WTC11 (cell line): ENCODE data around the gene GRIN3B. TPM values are rescaled to one million over a fixed set of nuclear protein-coding genes. Genes with fewer than 3 reads are reported as not detected.

Source experiments
- ATAC-seq: fragments of 200-7000 bp; cut with Tn5 transposase; 2 replicates; pipeline ENCODE4 v1.10.0; 2021; ENCODE audit warnings: mild to moderate bottlenecking, moderate library complexity
- CTCF ChIA-PET: fragments of 300-600 bp; sonication (Branson Sonifier 250); formaldehyde crosslinking; loops from one replicate; lab custom pipeline; 2021; ENCODE audit warnings: antibody characterized with exemption; lab: Charles Lee
- POLR2A ChIA-PET: fragments of 350-600 bp; sonication (Branson Sonifier 250); formaldehyde crosslinking; loops from one replicate; lab custom pipeline; 2021; ENCODE audit warnings: antibody characterized with exemption; lab: Charles Lee
- DNase-seq: peaks from one replicate; pipeline ENCODE4 v3.0.0; 2021; ENCODE audit warnings: low spot score
- H3K27ac Mint-ChIP-seq: 2 replicates; pipeline ENCODE4 v1.8.0; 2021; ENCODE audit warnings: mixed read lengths
- H3K27me3 Mint-ChIP-seq: 2 replicates; pipeline ENCODE4 v1.8.0; 2021; ENCODE audit warnings: low read depth, mild to moderate bottlenecking, moderate library complexity, mixed read lengths
- H3K36me3 Mint-ChIP-seq: 2 replicates; pipeline ENCODE4 v1.8.0; 2021; ENCODE audit warnings: mixed read lengths
- H3K4me1 Mint-ChIP-seq: 2 replicates; pipeline ENCODE4 v1.8.0; 2022; ENCODE audit warnings: mixed read lengths
- H3K4me3 Mint-ChIP-seq: 2 replicates; pipeline ENCODE4 v1.8.0; 2021; ENCODE audit warnings: mild to moderate bottlenecking, moderate library complexity, mixed read lengths
- H3K9me3 Mint-ChIP-seq: 2 replicates; pipeline ENCODE4 v1.8.0; 2021; ENCODE audit warnings: mixed read lengths
- CREM ChIP-seq: sonication (generic); formaldehyde crosslinking; IDR thresholded peaks from 2 replicates; pipeline ENCODE4 v1.8.1; 2022; ENCODE audit warnings: mild to moderate bottlenecking, missing genetic modification reagents, moderate library complexity
- EMX1 ChIP-seq: fragments of 250-450 bp; sonication (Bioruptor Pico); IDR thresholded peaks from 2 replicates; pipeline ENCODE4 v1.8.0; 2021; ENCODE audit warnings: mild to moderate bottlenecking
- HMGA2 ChIP-seq: fragments of 250-450 bp; sonication (Bioruptor Pico); IDR thresholded peaks from 2 replicates; pipeline ENCODE4 v1.4.0; 2021; ENCODE audit warnings: mild to moderate bottlenecking, moderate library complexity
- MYBL2 ChIP-seq: sonication (generic); formaldehyde crosslinking; IDR thresholded peaks from 2 replicates; pipeline ENCODE4 v1.8.1; 2023; ENCODE audit warnings: mild to moderate bottlenecking, moderate library complexity, missing genetic modification reagents
- NR2C2 ChIP-seq: sonication (generic); formaldehyde crosslinking; IDR thresholded peaks from 2 replicates; pipeline ENCODE4 v1.8.0; 2022; ENCODE audit warnings: mild to moderate bottlenecking, missing genetic modification reagents
- OVOL2 ChIP-seq: fragments of 250-450 bp; sonication (Bioruptor Pico); IDR thresholded peaks from 2 replicates; pipeline ENCODE4 v1.9.0; 2021; ENCODE audit warnings: mild to moderate bottlenecking, borderline replicate concordance
- TEAD1 ChIP-seq: sonication (generic); formaldehyde crosslinking; IDR thresholded peaks from 2 replicates; pipeline ENCODE4 v1.8.0; 2022; ENCODE audit warnings: mild to moderate bottlenecking, missing genetic modification reagents
- TP53 ChIP-seq: sonication (generic); formaldehyde crosslinking; IDR thresholded peaks from 2 replicates; pipeline ENCODE4 v1.8.1; 2023; ENCODE audit warnings: mild to moderate bottlenecking, missing genetic modification reagents
- ZBTB21 ChIP-seq: sonication (generic); formaldehyde crosslinking; IDR thresholded peaks from 2 replicates; pipeline ENCODE4 v1.8.1; 2023; ENCODE audit warnings: mild to moderate bottlenecking, missing genetic modification reagents, borderline replicate concordance
- ZNF138 ChIP-seq: sonication (generic); formaldehyde crosslinking; conservative IDR thresholded peaks from 2 replicates; pipeline ENCODE4 v1.8.1; 2022; ENCODE audit warnings: mild to moderate bottlenecking, moderate library complexity, missing genetic modification reagents
- total RNA-seq: library from RNA; stranded (reverse); gene quantifications from 3 replicates; pipeline ENCODE4 v1.2.3, GENCODE V29; 2021
- TF ChIP-seq, protein P1 (sequence below): sonication (generic); formaldehyde crosslinking; IDR thresholded peaks from 2 replicates; pipeline ENCODE4 v1.8.0; 2023; ENCODE audit warnings: missing genetic modification reagents, mild to moderate bottlenecking, borderline replicate concordance
- TF ChIP-seq, protein P2 (sequence below): sonication (generic); formaldehyde crosslinking; IDR thresholded peaks from 2 replicates; pipeline ENCODE4 v1.8.0; 2023; ENCODE audit warnings: mild to moderate bottlenecking, missing genetic modification reagents
- TF ChIP-seq, protein P3 (sequence below): sonication (generic); formaldehyde crosslinking; conservative IDR thresholded peaks from 2 replicates; pipeline ENCODE4 v1.8.1; 2022; ENCODE audit warnings: mild to moderate bottlenecking, missing genetic modification reagents
- TF ChIP-seq, protein P4 (sequence below): sonication (generic); formaldehyde crosslinking; IDR thresholded peaks from 2 replicates; pipeline ENCODE4 v1.8.1; 2023; ENCODE audit warnings: mild to moderate bottlenecking, missing genetic modification reagents, borderline replicate concordance
- TF ChIP-seq, protein P5 (sequence below): fragments of 250-450 bp; sonication (Bioruptor Pico); IDR thresholded peaks from 2 replicates; pipeline ENCODE4 v1.9.0; 2021; ENCODE audit warnings: moderate library complexity, mild to moderate bottlenecking, inconsistent platforms, borderline replicate concordance

The GRIN3B gene
- total RNA-seq, 1 experiment from 2014 or later, result 1.9 TPM

DNA sequence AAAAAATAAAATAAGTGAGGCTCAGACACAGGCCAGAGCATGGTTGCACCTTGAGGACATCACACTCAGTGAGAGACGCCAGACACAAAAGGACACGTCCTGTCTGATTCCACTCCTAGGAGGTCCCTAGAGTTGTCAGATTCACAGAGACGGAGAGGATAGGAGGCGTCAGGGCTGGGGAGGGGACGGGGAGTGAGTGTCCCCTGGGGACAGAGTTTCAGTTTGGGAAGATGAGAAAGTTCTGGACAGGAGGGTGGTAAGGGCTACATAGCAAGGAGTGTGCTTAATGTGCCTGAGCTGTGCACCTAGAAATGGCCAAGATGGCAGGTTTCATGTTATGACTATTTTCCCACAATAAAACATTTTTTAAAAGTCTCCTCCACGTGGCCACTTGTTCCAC lies 2.2 kb upstream of the GRIN3B start (continued):
- TF ChIP-seq, protein P1, sequence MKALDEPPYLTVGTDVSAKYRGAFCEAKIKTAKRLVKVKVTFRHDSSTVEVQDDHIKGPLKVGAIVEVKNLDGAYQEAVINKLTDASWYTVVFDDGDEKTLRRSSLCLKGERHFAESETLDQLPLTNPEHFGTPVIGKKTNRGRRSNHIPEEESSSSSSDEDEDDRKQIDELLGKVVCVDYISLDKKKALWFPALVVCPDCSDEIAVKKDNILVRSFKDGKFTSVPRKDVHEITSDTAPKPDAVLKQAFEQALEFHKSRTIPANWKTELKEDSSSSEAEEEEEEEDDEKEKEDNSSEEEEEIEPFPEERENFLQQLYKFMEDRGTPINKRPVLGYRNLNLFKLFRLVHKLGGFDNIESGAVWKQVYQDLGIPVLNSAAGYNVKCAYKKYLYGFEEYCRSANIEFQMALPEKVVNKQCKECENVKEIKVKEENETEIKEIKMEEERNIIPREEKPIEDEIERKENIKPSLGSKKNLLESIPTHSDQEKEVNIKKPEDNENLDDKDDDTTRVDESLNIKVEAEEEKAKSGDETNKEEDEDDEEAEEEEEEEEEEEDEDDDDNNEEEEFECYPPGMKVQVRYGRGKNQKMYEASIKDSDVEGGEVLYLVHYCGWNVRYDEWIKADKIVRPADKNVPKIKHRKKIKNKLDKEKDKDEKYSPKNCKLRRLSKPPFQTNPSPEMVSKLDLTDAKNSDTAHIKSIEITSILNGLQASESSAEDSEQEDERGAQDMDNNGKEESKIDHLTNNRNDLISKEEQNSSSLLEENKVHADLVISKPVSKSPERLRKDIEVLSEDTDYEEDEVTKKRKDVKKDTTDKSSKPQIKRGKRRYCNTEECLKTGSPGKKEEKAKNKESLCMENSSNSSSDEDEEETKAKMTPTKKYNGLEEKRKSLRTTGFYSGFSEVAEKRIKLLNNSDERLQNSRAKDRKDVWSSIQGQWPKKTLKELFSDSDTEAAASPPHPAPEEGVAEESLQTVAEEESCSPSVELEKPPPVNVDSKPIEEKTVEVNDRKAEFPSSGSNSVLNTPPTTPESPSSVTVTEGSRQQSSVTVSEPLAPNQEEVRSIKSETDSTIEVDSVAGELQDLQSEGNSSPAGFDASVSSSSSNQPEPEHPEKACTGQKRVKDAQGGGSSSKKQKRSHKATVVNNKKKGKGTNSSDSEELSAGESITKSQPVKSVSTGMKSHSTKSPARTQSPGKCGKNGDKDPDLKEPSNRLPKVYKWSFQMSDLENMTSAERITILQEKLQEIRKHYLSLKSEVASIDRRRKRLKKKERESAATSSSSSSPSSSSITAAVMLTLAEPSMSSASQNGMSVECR (CRISPR knock-in tag), result no peak
- TF ChIP-seq HMGA2 (CRISPR knock-in tag), result no peak
- no peak for TF ChIP-seq OVOL2 (CRISPR knock-in tag)
- no peak for TF ChIP-seq EMX1 (CRISPR knock-in tag)
- TF ChIP-seq, all 79 proteins: peak for 0

DNA sequence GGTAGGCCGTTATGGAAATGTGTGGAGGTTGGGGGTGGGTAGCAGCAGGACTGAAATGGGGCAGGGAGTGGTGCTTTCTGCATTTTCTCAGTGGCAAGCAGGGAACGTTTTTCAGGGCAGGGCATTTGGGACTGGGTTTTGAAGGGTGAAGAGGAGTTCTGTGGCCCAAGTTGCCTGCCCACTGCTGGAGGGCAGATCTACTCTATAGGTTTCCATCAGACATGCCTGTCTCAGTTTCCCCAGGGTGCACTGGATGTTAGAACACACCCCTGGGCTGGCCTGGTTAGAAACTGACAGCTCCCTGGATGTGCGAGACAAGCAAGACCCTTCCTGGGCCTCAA lies 870 bp upstream of the GRIN3B start:
- ChIA-PET CTCF (interaction anchor here (1.1 to 1.7 kb wide), 3 partner anchors 20 to 245 kb away, joined by 3 to 4 read pairs (median 3); no protein-coding TSS in a partner anchor), POLR2A (interaction anchor here (0.6 kb wide), 1 partner anchor 29 kb away, joined by 3 read pairs; no protein-coding TSS in a partner anchor)
- H3K36me3 Mint-ChIP-seq, result no peaks in the 10 kb centered on the region
- peaks cover 5% of the 10 kb centered on the region; the same call in 1 of the 2 replicates for H3K4me1 Mint-ChIP-seq
- no peak overlapping the region for H3K27ac Mint-ChIP-seq
- no peaks in the 10 kb centered on the region for H3K9me3 Mint-ChIP-seq
- H3K4me3 Mint-ChIP-seq, result peak overlapping the region; percentile 53
- peaks cover 49% of the 10 kb centered on the region for H3K27me3 Mint-ChIP-seq
- TF ChIP-seq, protein P2, sequence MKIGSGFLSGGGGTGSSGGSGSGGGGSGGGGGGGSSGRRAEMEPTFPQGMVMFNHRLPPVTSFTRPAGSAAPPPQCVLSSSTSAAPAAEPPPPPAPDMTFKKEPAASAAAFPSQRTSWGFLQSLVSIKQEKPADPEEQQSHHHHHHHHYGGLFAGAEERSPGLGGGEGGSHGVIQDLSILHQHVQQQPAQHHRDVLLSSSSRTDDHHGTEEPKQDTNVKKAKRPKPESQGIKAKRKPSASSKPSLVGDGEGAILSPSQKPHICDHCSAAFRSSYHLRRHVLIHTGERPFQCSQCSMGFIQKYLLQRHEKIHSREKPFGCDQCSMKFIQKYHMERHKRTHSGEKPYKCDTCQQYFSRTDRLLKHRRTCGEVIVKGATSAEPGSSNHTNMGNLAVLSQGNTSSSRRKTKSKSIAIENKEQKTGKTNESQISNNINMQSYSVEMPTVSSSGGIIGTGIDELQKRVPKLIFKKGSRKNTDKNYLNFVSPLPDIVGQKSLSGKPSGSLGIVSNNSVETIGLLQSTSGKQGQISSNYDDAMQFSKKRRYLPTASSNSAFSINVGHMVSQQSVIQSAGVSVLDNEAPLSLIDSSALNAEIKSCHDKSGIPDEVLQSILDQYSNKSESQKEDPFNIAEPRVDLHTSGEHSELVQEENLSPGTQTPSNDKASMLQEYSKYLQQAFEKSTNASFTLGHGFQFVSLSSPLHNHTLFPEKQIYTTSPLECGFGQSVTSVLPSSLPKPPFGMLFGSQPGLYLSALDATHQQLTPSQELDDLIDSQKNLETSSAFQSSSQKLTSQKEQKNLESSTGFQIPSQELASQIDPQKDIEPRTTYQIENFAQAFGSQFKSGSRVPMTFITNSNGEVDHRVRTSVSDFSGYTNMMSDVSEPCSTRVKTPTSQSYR (CRISPR knock-in tag), result no peak
- TF ChIP-seq ZNF138 (CRISPR knock-in tag) (no peak), TEAD1 (CRISPR knock-in tag) (no peak), MYBL2 (CRISPR knock-in tag) (no peak), NR2C2 (no peak), CREM (CRISPR knock-in tag) (no peak), TP53 (CRISPR knock-in tag) (no peak), ZBTB21 (no peak), EMX1 (CRISPR knock-in tag) (no peak), HMGA2 (CRISPR knock-in tag) (no peak)
- TF ChIP-seq, protein P3, sequence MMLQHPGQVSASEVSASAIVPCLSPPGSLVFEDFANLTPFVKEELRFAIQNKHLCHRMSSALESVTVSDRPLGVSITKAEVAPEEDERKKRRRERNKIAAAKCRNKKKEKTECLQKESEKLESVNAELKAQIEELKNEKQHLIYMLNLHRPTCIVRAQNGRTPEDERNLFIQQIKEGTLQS (CRISPR knock-in tag), result no peak
- TF ChIP-seq, protein P4, sequence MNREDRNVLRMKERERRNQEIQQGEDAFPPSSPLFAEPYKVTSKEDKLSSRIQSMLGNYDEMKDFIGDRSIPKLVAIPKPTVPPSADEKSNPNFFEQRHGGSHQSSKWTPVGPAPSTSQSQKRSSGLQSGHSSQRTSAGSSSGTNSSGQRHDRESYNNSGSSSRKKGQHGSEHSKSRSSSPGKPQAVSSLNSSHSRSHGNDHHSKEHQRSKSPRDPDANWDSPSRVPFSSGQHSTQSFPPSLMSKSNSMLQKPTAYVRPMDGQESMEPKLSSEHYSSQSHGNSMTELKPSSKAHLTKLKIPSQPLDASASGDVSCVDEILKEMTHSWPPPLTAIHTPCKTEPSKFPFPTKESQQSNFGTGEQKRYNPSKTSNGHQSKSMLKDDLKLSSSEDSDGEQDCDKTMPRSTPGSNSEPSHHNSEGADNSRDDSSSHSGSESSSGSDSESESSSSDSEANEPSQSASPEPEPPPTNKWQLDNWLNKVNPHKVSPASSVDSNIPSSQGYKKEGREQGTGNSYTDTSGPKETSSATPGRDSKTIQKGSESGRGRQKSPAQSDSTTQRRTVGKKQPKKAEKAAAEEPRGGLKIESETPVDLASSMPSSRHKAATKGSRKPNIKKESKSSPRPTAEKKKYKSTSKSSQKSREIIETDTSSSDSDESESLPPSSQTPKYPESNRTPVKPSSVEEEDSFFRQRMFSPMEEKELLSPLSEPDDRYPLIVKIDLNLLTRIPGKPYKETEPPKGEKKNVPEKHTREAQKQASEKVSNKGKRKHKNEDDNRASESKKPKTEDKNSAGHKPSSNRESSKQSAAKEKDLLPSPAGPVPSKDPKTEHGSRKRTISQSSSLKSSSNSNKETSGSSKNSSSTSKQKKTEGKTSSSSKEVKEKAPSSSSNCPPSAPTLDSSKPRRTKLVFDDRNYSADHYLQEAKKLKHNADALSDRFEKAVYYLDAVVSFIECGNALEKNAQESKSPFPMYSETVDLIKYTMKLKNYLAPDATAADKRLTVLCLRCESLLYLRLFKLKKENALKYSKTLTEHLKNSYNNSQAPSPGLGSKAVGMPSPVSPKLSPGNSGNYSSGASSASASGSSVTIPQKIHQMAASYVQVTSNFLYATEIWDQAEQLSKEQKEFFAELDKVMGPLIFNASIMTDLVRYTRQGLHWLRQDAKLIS (CRISPR knock-in tag), result no peak
- TF ChIP-seq, protein P5, sequence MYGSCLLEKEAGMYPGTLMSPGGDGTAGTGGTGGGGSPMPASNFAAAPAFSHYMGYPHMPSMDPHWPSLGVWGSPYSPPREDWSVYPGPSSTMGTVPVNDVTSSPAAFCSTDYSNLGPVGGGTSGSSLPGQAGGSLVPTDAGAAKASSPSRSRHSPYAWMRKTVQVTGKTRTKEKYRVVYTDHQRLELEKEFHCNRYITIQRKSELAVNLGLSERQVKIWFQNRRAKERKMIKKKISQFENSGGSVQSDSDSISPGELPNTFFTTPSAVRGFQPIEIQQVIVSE (CRISPR knock-in tag), result no peak
- no peak for ATAC-seq
- no peak for DNase-seq
